Measurements from ENCODE around the gene FIGLA. TPM values are rescaled to one million over a fixed set of nuclear protein-coding genes. Genes with fewer than 3 reads are reported as not detected.

FIGLA gene
- total and polyA plus RNA-seq, 11 donors: not detected

- Histone ChIP-seq H3K27me3 (peaks cover 0 to 11% (median 0%) of the 10 kb centered on the region in 9 donors), H3K36me3 (no peaks in the 10 kb centered on the region), H3K4me3 (no peak overlapping the region), H3K27ac (peak overlapping the region in 1 of 12 donors; percentile 35), H3K9me3 (peaks cover 0 to 10% (median 0%) of the 10 kb centered on the region in 12 donors), H3K4me1 (peaks cover 0 to 23% (median 0%) of the 10 kb centered on the region in 12 donors)
- TF ChIP-seq POLR2A (IDR thresholded peaks at IDR 0.05) (no peak), CTCF (IDR thresholded peaks at IDR 0.05) (no peak)
- DNase-seq: no peak
- 47 to 74% (median 59%) methylated on average over 2 of the region's 2 CpGs for WGBS, 4 donors
- intact Hi-C loops (cut with DNase I): loop anchor here in 2 of 10 donors (10.0 kb wide), 2 partner anchors 67 to 147 kb away; no protein-coding TSS in a partner anchor
- no peak for ATAC-seq
Observed at GRCh38 chr2:70797506-70797905, 7.1 kb upstream of the FIGLA start.

GRCh38 chr2:70796262-70796661 is 5.8 kb upstream of the FIGLA start:
- DNase-seq (no peak), ATAC-seq (no peak)
- 73 to 86% (median 80%) methylated on average over 1 of the region's 1 CpG for WGBS, 4 donors
- peaks cover 0 to 23% (median 0%) of the 10 kb centered on the region in 12 donors for H3K4me1 ChIP-seq
- TF ChIP-seq CTCF (IDR thresholded peaks at IDR 0.05) (no peak), POLR2A (IDR thresholded peaks at IDR 0.05) (no peak)
- no peaks in the 10 kb centered on the region for H3K36me3 ChIP-seq
- peaks cover 0 to 23% (median 9%) of the 10 kb centered on the region in 9 donors for H3K27me3 ChIP-seq
- no peak overlapping the region for H3K27ac ChIP-seq
- peaks cover 0 to 10% (median 0%) of the 10 kb centered on the region in 12 donors for H3K9me3 ChIP-seq
- H3K4me3 ChIP-seq: no peak overlapping the region
- intact Hi-C loops (cut with DNase I): loop anchor here in 2 of 10 donors (10.0 kb wide), 2 partner anchors 69 to 149 kb away; no protein-coding TSS in a partner anchor

GRCh38 chr2:70795164-70795995 is 4.9 kb upstream of the FIGLA start:
- Histone ChIP-seq H3K27ac (no peak overlapping the region), H3K9me3 (peaks cover 0 to 10% (median 0%) of the 10 kb centered on the region in 12 donors), H3K36me3 (no peaks in the 10 kb centered on the region), H3K4me3 (no peak overlapping the region), H3K4me1 (peaks cover 0 to 29% (median 2%) of the 10 kb centered on the region in 12 donors), H3K27me3 (peaks cover 4 to 32% (median 17%) of the 10 kb centered on the region in 9 donors)
- DNase-seq (no peak), ATAC-seq (no peak)
- 58 to 84% (median 75%) methylated on average over 4 of the region's 4 CpGs for WGBS, 4 donors
- TF ChIP-seq CTCF (IDR thresholded peaks at IDR 0.05) (no peak), POLR2A (IDR thresholded peaks at IDR 0.05) (no peak)
- intact Hi-C loops (cut with DNase I): loop anchor here in 2 of 10 donors (10.0 kb wide), 2 partner anchors 69 to 149 kb away; no protein-coding TSS in a partner anchor

GRCh38 chr2:70793450-70793849 is 3.0 kb upstream of the FIGLA start:
- TF ChIP-seq CTCF (IDR thresholded peaks at IDR 0.05) (no peak), POLR2A (IDR thresholded peaks at IDR 0.05) (no peak)
- Histone ChIP-seq H3K36me3 (no peaks in the 10 kb centered on the region), H3K27me3 (peaks cover 6 to 46% (median 23%) of the 10 kb centered on the region in 9 donors), H3K4me3 (no peak overlapping the region), H3K27ac (peak overlapping the region in 1 of 12 donors; percentile 42), H3K4me1 (peaks cover 0 to 41% (median 8%) of the 10 kb centered on the region in 12 donors), H3K9me3 (no peaks in the 10 kb centered on the region)
- intact Hi-C loops (cut with DNase I): loop anchor here in 4 of 10 donors (5.0 to 10.0 kb wide), 4 partner anchors 71 to 154 kb away; partner anchors contain the start of gene ATP6V1B1 (in 1 of the 4)
- DNase-seq: no peak
- peak in 1 of 4 donors; percentile 16 for ATAC-seq
- 77 to 86% (median 83%) methylated on average over 2 of the region's 2 CpGs for WGBS, 4 donors
